Neutrophil (primary cell): ENCODE measurements around the gene TRANK1.

Experiments used
- H3K27ac ChIP-seq: fragments of 200-600 bp; sonication (generic); 2 replicates; pipeline ENCODE4 v1.5.1; 2016; ENCODE audit warnings: mild to moderate bottlenecking, moderate library complexity
- H3K27me3 ChIP-seq: fragments of 200-600 bp; sonication (generic); 2 replicates; pipeline ENCODE4 v1.6.0; 2016; ENCODE audit warnings: mild to moderate bottlenecking
- H3K36me3 ChIP-seq: fragments of 200-600 bp; sonication (generic); 2 replicates; pipeline ENCODE4 v1.5.1; 2017
- H3K4me1 ChIP-seq, 2 experiments: fragments of 200-600 bp in 1 of 2; sonication (generic) in 1 of 2; 1 replicate in 1 of 2; 2 replicates in 1 of 2; pipeline versions ENCODE4 v1.5.1 to v1.6.1; 2013 to 2016; ENCODE audit warnings: low read depth in 1 of 2, low read length in 1 of 2, mild to moderate bottlenecking in 1 of 2, moderate library complexity in 1 of 2; ENCODE audit not compliant: control insufficient read depth in 1 of 2, insufficient read depth in 1 of 2
- H3K4me3 ChIP-seq, 2 experiments: fragments of 200-600 bp in 1 of 2; sonication (generic) in 1 of 2; 1 replicate in 1 of 2; 2 replicates in 1 of 2; pipeline ENCODE4 v1.5.1; 2013 to 2016; ENCODE audit warnings: low read depth in 1 of 2, low read length in 1 of 2, mild to moderate bottlenecking in 1 of 2, moderate library complexity in 1 of 2
- H3K9me3 ChIP-seq: fragments of 200-600 bp; sonication (generic); 2 replicates; pipeline ENCODE4 v1.5.1; 2016
- CTCF ChIP-seq: fragments of 200-600 bp; sonication (generic); IDR thresholded peaks from 2 replicates; pipeline ENCODE4 v1.5.1; 2016; ENCODE audit warnings: antibody characterized with exemption

TRANK1 gene

GRCh38 chr3:36920884-36921567 lies 23.8 kb downstream of the TRANK1 start:
- Histone ChIP-seq H3K4me3 (no peak overlapping the region), H3K27ac (no peak overlapping the region), H3K27me3 (no peaks in the 10 kb centered on the region), H3K4me1 (peaks cover 52% of the 10 kb centered on the region in 2 experiments), H3K36me3 (no peaks in the 10 kb centered on the region), H3K9me3 (no peaks in the 10 kb centered on the region)
- TF ChIP-seq CTCF: no peak

- H3K27ac ChIP-seq: peak overlapping the region; percentile 88
- no peak for TF ChIP-seq CTCF
- H3K27me3 ChIP-seq: no peaks in the 10 kb centered on the region
- peaks cover 44 to 47% of the 10 kb centered on the region in 2 experiments for H3K4me1 ChIP-seq
- H3K4me3 ChIP-seq: no peak overlapping the region
- no peaks in the 10 kb centered on the region for H3K36me3 ChIP-seq
- no peaks in the 10 kb centered on the region for H3K9me3 ChIP-seq
These were observed 25.3 kb downstream of the TRANK1 start for GRCh38 chr3:36919439-36920160.

GRCh38 chr3:36918050-36918449 lies 26.8 kb downstream of the TRANK1 start:
- Histone ChIP-seq H3K27ac (peak overlapping the region; percentile 88), H3K4me3 (peak overlapping the region; percentile 11 to 29)
- no peak for TF ChIP-seq CTCF

GRCh38 chr3:36911990-36912804 lies 32.7 kb downstream of the TRANK1 start:
- H3K9me3 ChIP-seq: no peaks in the 10 kb centered on the region
- peak overlapping the region; percentile 14 to 50 for H3K4me3 ChIP-seq
- peak overlapping the region; percentile 98 for H3K27ac ChIP-seq
- H3K36me3 ChIP-seq: no peaks in the 10 kb centered on the region
- H3K27me3 ChIP-seq: no peaks in the 10 kb centered on the region
- TF ChIP-seq CTCF: peak; percentile 58
- H3K4me1 ChIP-seq: peaks cover 56 to 57% of the 10 kb centered on the region in 2 experiments

More at GRCh38 chr3:36918050-36918449, 26.8 kb downstream of the TRANK1 start:
- H3K36me3 ChIP-seq: no peaks in the 10 kb centered on the region
- H3K4me1 ChIP-seq: peaks cover 38 to 42% of the 10 kb centered on the region in 2 experiments
- no peaks in the 10 kb centered on the region for H3K27me3 ChIP-seq
- no peaks in the 10 kb centered on the region for H3K9me3 ChIP-seq

GRCh38 chr3:36909666-36910065 lies 35.2 kb downstream of the TRANK1 start:
- Histone ChIP-seq H3K9me3 (no peaks in the 10 kb centered on the region), H3K4me3 (no peak overlapping the region), H3K27ac (peak overlapping the region; percentile 98), H3K27me3 (no peaks in the 10 kb centered on the region), H3K36me3 (peaks cover 12% of the 10 kb centered on the region), H3K4me1 (peaks cover 79% of the 10 kb centered on the region in 2 experiments)
- TF ChIP-seq CTCF: no peak
